BE2C (cell line): ENCODE data around the gene CYYR1.

Experiments used
- DNase-seq: peaks from one replicate; pipeline ENCODE4 v3.0.0-alpha.2; 2020
- H3K27me3 ChIP-seq: fragments of 250-450 bp; sonication (Bioruptor Pico); 2 replicates; pipeline ENCODE4 v1.5.1; 2020; ENCODE audit warnings: mild to moderate bottlenecking
- H3K36me3 ChIP-seq: fragments of 250-450 bp; sonication (Bioruptor Pico); 2 replicates; pipeline ENCODE4 v1.5.1; 2020; ENCODE audit warnings: mild to moderate bottlenecking
- H3K4me1 ChIP-seq: fragments of 250-450 bp; sonication (Bioruptor Pico); 2 replicates; pipeline ENCODE4 v1.5.1; 2020
- H3K4me3 ChIP-seq: 2 replicates; pipeline ENCODE4 v1.5.1; 2011; ENCODE audit warnings: low read depth, low read length
- H3K9me3 ChIP-seq: fragments of 250-450 bp; sonication (Bioruptor Pico); 2 replicates; pipeline ENCODE4 v1.5.1; 2020
- CTCF ChIP-seq: IDR thresholded peaks from 2 replicates; pipeline ENCODE4 v1.5.1; 2012; ENCODE audit warnings: mild to moderate bottlenecking, low read depth, low read length

The CYYR1 gene

GRCh38 chr21:26449161-26449560, 123.9 kb downstream of the CYYR1 start:
- no peak for DNase-seq
- Histone ChIP-seq H3K9me3 (no peaks in the 10 kb centered on the region), H3K4me1 (no peaks in the 10 kb centered on the region; the same call in 1 of the 2 replicates), H3K36me3 (no peaks in the 10 kb centered on the region), H3K4me3 (no peak overlapping the region), H3K27me3 (no peaks in the 10 kb centered on the region)
- no peak for TF ChIP-seq CTCF

DNA sequence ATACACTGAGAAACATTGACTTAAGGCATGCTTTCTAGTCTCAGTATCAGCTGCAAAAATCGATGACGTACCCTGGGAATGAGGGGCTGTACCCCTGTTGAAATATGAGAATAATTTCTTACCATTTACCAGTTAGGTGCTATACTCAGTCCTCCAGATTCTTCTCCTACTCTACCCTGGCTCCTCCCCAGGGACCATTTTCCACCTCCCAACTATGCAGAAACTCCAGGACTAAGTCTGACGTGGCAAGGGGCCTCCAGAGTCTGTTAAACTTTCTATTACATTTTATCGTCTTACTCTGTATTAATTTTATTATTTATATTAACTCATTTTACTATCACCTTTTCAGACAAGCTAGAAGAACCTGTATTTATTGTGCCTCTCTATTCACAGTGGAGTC, 124.3 kb downstream of the CYYR1 start:
- Histone ChIP-seq H3K4me1 (no peaks in the 10 kb centered on the region; the same call in 1 of the 2 replicates), H3K4me3 (no peak overlapping the region), H3K36me3 (no peaks in the 10 kb centered on the region), H3K27me3 (no peaks in the 10 kb centered on the region), H3K9me3 (no peaks in the 10 kb centered on the region)
- TF ChIP-seq CTCF = no peak
- no peak for DNase-seq

DNA sequence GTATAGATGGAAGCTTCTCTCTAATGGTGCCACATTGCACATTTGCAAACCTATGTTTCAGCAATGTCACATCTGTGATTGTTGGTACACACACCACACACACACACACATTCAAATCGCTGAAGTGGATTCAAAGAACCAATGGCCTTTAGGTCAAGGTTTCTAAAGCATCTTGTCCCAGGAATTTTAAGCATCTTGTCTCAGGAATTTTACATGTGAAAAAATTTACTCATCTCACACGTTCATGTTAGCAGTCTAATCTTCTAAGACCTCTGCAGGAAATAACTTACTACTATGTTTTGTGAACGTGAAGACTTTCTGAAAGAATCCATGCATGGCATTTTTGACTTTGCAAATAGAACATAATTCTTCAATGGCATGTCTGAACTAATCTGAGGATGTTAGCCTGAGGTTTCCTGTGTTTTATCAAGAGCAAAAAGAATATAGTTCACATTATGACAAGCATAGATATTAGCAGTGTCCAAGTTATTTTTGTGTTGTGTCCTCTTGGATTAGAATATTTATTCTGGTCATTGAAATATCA, 125.1 kb downstream of the CYYR1 start:
- H3K36me3 ChIP-seq = no peaks in the 10 kb centered on the region
- TF ChIP-seq CTCF = no peak
- DNase-seq = no peak
- H3K4me1 ChIP-seq = no peaks in the 10 kb centered on the region; the same call in 1 of the 2 replicates
- no peaks in the 10 kb centered on the region for H3K27me3 ChIP-seq
- H3K4me3 ChIP-seq = no peak overlapping the region
- no peaks in the 10 kb centered on the region for H3K9me3 ChIP-seq

GRCh38 chr21:26445440-26445839, 127.6 kb downstream of the CYYR1 start:
- no peak overlapping the region for H3K4me3 ChIP-seq

DNA sequence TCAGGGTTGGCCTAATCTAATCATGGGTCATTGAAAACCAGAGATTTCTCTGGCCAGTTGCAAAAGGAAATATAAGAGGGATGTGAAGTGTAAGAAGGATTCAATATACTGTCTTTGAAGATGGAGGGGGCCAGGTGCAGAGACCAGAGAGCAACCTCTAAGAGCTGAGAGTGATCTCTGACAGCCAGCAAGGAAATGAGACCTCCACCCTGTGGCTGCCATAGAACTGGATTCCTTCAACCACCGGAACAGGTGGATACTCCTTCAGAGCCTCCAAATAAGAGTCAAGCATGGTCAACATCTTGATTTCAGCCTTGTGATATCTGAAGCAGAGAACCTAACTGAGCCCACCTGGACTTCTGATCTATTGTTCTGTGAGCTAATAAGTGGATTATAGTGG, 128.4 kb downstream of the CYYR1 start:
- Histone ChIP-seq H3K36me3 (no peaks in the 10 kb centered on the region), H3K27me3 (no peaks in the 10 kb centered on the region), H3K9me3 (no peaks in the 10 kb centered on the region), H3K4me1 (no peaks in the 10 kb centered on the region; the same call in 1 of the 2 replicates), H3K4me3 (no peak overlapping the region)
- TF ChIP-seq CTCF = no peak
- no peak for DNase-seq

More at GRCh38 chr21:26445440-26445839, 127.6 kb downstream of the CYYR1 start:
- H3K36me3 ChIP-seq = no peaks in the 10 kb centered on the region
- no peak for DNase-seq
- H3K4me1 ChIP-seq = no peaks in the 10 kb centered on the region; the same call in 1 of the 2 replicates
- no peaks in the 10 kb centered on the region for H3K27me3 ChIP-seq
- H3K9me3 ChIP-seq = no peaks in the 10 kb centered on the region
- TF ChIP-seq CTCF = no peak

DNA sequence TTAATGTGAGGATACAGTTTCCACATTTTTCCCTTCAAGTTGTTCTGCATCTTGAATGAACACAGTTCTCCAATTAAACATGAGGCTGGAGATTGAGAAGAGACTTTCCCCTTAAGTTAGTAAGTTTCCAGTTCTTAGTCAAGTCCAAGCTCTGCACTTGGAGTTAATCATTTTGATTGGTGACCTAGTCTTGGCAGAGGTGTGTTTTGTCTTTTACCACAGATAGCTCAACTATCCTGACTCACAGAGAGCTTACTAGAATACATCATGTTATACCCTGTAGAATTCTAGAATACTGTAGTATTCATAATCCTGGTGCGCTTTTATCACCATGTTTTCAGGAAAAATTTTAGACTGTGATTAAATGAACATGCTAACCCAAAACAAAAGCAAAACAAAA, 129.2 kb downstream of the CYYR1 start:
- H3K4me1 ChIP-seq = no peaks in the 10 kb centered on the region; the same call in 1 of the 2 replicates
- no peak for TF ChIP-seq CTCF
- no peaks in the 10 kb centered on the region for H3K27me3 ChIP-seq
- no peak for DNase-seq
- no peak overlapping the region for H3K4me3 ChIP-seq
- no peaks in the 10 kb centered on the region for H3K36me3 ChIP-seq
- H3K9me3 ChIP-seq = no peaks in the 10 kb centered on the region
